Right lobe of liver (tissue), 6 donors: ENCODE results near the gene TP53RK. TPM values are rescaled to one million over a fixed set of nuclear protein-coding genes. Genes with fewer than 3 reads are reported as not detected.

ENCODE experiments used
- ATAC-seq, 4 donors: fragments of 200-7000 bp; cut with Tn5 transposase; one replicate each; pipeline ENCODE4 v1.9.1; 2020; ENCODE audit warnings: mild to moderate bottlenecking in 4 of 4, moderate library complexity in 4 of 4
- DNase-seq, 3 donors: peaks; one replicate each; pipeline ENCODE4 v3.0.0-alpha.2; 2020
- H3K27ac ChIP-seq, 3 donors: fragments of 200-600 bp; one replicate each; pipeline ENCODE4 v1.8.0; 2022
- H3K27me3 ChIP-seq, 2 donors: fragments of 200-600 bp; one replicate each; pipeline ENCODE4 v1.8.0; 2022
- H3K36me3 ChIP-seq, 4 donors: fragments of 200-600 bp; sonication (generic) in 1 of 4; one replicate each; pipeline versions ENCODE4 v1.5.1 to v1.8.0; 2017 to 2022; ENCODE audit warnings: control low read depth in 1 of 4
- H3K4me1 ChIP-seq, 4 donors: fragments of 200-600 bp; sonication (generic) in 1 of 4; one replicate each; pipeline versions ENCODE4 v1.5.1 to v1.8.0; 2017 to 2022; ENCODE audit warnings: control low read depth in 1 of 4
- H3K4me3 ChIP-seq, 3 donors: fragments of 200-600 bp; one replicate each; pipeline ENCODE4 v1.8.0; 2022
- H3K9me3 ChIP-seq, 4 donors: fragments of 200-600 bp; sonication (generic) in 1 of 4; one replicate each; pipeline versions ENCODE4 v1.5.1 to v1.8.0; 2017 to 2022; ENCODE audit warnings: control low read depth in 1 of 4
- CTCF ChIP-seq, 4 donors: fragments of 200-600 bp in 3 of 4; fragments of 450-650 bp in 1 of 4; IDR thresholded peaks; one replicate each; pipeline versions ENCODE4 v1.5.1 to v1.8.0; 2016 to 2022; ENCODE audit warnings: antibody characterized with exemption in 4 of 4, mild to moderate bottlenecking in 2 of 4
- POLR2A ChIP-seq: fragments of 450-650 bp; IDR thresholded peaks from one replicate; pipeline ENCODE4 v1.6.1; 2017; ENCODE audit warnings: antibody characterized with exemption, mild to moderate bottlenecking
- WGBS: methylation state at CpG from one replicate; pipeline ENCODE4 v1.1.6; 2018; ENCODE audit warnings: low coverage, low lambda C conversion rate; ENCODE audit not compliant: insufficient coverage; ENCODE audit errors: missing lambda C conversion rate; 5-methylcytosine and 5-hydroxymethylcytosine counted together
- intact Hi-C, 2 donors: fragments of 100-400 bp; cut with DNase I; formaldehyde crosslinking; loops; one replicate each; pipeline versions ENCODE4 v1.11.2 to v1.14.1; 2022
- total RNA-seq, 6 experiments: library from RNA; depleted of rRNA in 2 of 6; stranded (reverse); fragments of >200 nt in 2 of 6; fragmentation: NEBNext Ultra II Directional in 3 of 6; extraction: Animal tissue kit (Norgen Biotek cat#: 25700) in 3 of 6; gene quantifications; one replicate each; pipeline versions ENCODE4 v1.1.0 to v1.2.4, GENCODE V29; 2016 to 2023
- donor health status: DM: no; HTN: yes; CAD: no.
- donor health status: DM: no; HTN: no; CAD: no.
- donor health status: DM: no; HTN: no; CAD: no.
- donor health status: DM: no; HTN: yes; CAD: no.
- donor health status: DM: no; HTN: yes; CAD: no.

The TP53RK gene
- total RNA-seq, 6 experiments from 2014 or later = 3.1 to 10.0 (median 5.2) TPM

- Histone ChIP-seq H3K36me3 (no peaks in the 10 kb centered on the region), H3K27me3 (no peaks in the 10 kb centered on the region), H3K4me3 (peak overlapping the region; percentile 10 to 36 (median 34)), H3K27ac (peak overlapping the region; percentile 77 to 94 (median 87)), H3K4me1 (peaks cover 0 to 39% (median 19%) of the 10 kb centered on the region in 4 donors), H3K9me3 (no peaks in the 10 kb centered on the region)
- WGBS = 51% methylated on average over 6 of the region's 7 CpGs
- intact Hi-C loops = no loop called here
- DNase-seq (no peak), ATAC-seq (peak in 1 of 4 donors; percentile 2)
- TF ChIP-seq POLR2A = no peak
- TF ChIP-seq CTCF (IDR thresholded peaks at IDR 0.05) = no peak
Measured at GRCh38 chr20:46704714-46705377, 15.6 kb upstream of the TP53RK start.

- peak overlapping the region; percentile 77 to 94 (median 87) for H3K27ac ChIP-seq
- H3K27me3 ChIP-seq = no peaks in the 10 kb centered on the region
- peaks cover 0 to 35% (median 17%) of the 10 kb centered on the region in 4 donors for H3K4me1 ChIP-seq
- WGBS = 19% methylated on average over 3 of the region's 3 CpGs
- ATAC-seq = peak; percentile 76 to 80 (median 78)
- no peaks in the 10 kb centered on the region for H3K9me3 ChIP-seq
- TF ChIP-seq CTCF (IDR thresholded peaks at IDR 0.05) = no peak
- peak; percentile 54 for TF ChIP-seq POLR2A
- no peaks in the 10 kb centered on the region for H3K36me3 ChIP-seq
- DNase-seq = peak in 2 of 3 donors; percentile 69 to 77
- intact Hi-C loops = no loop called here
- no peak overlapping the region for H3K4me3 ChIP-seq
Measured at GRCh38 chr20:46703435-46703834, 14.2 kb upstream of the TP53RK start.

- intact Hi-C loops = no loop called here
- H3K27me3 ChIP-seq = no peaks in the 10 kb centered on the region
- peak overlapping the region; percentile 77 to 94 (median 87) for H3K27ac ChIP-seq
- H3K4me3 ChIP-seq = no peak overlapping the region
- no peak for DNase-seq
- H3K4me1 ChIP-seq = peaks cover 0 to 35% (median 17%) of the 10 kb centered on the region in 4 donors
- H3K9me3 ChIP-seq = no peaks in the 10 kb centered on the region
- no peaks in the 10 kb centered on the region for H3K36me3 ChIP-seq
- TF ChIP-seq POLR2A (no peak), CTCF (IDR thresholded peaks at IDR 0.05) (no peak)
- WGBS = 91% methylated on average over 7 of the region's 8 CpGs
- ATAC-seq = no peak
Measured at GRCh38 chr20:46702447-46703203, 13.4 kb upstream of the TP53RK start.

- H3K27ac ChIP-seq = no peak overlapping the region
- 38% methylated on average over 2 of the region's 5 CpGs for WGBS
- no peaks in the 10 kb centered on the region for H3K27me3 ChIP-seq
- H3K9me3 ChIP-seq = no peaks in the 10 kb centered on the region
- no peak for TF ChIP-seq CTCF (IDR thresholded peaks at IDR 0.05)
- no peak for TF ChIP-seq POLR2A
- no peaks in the 10 kb centered on the region for H3K36me3 ChIP-seq
- H3K4me1 ChIP-seq = peaks cover 0 to 35% (median 17%) of the 10 kb centered on the region in 4 donors
- intact Hi-C loops = no loop called here
- ATAC-seq (peak in 1 of 4 donors; percentile 12), DNase-seq (no peak)
- no peak overlapping the region for H3K4me3 ChIP-seq
Measured at GRCh38 chr20:46701986-46702385, 12.7 kb upstream of the TP53RK start.
